Femur (tissue), 1 donor: Measurements from ENCODE around the gene CRY1.
"Not testable (repeated sequence)": the region's sequence is repeated elsewhere in the genome, so short reads cannot be mapped to it uniquely, and the experiment has no call there.

Source experiments
- DNase-seq: peaks from one replicate; pipeline ENCODE4 v3.0.0-alpha.2; 2017

The CRY1 gene

GRCh38 chr12:107057071-107057834 is 36.1 kb downstream of the CRY1 start:
- no peak for DNase-seq

GRCh38 chr12:107053709-107054108 is 39.6 kb downstream of the CRY1 start:
- DNase-seq: no peak

- DNase-seq: no peak
Measured at GRCh38 chr12:107045186-107045585, 48.2 kb downstream of the CRY1 start.

- no peak for DNase-seq
Measured at GRCh38 chr12:107042801-107043200, 50.5 kb downstream of the CRY1 start.

GRCh38 chr12:107035733-107036132 is 57.6 kb downstream of the CRY1 start:
- no peak for DNase-seq

GRCh38 chr12:107033758-107034739 is 59.3 kb downstream of the CRY1 start:
- DNase-seq: no peak

- no peak for DNase-seq
Measured at GRCh38 chr12:107032266-107032665, 61.1 kb downstream of the CRY1 start.

- DNase-seq: no peak
Measured at GRCh38 chr12:107031061-107031460, 62.3 kb downstream of the CRY1 start.

- DNase-seq: peak; percentile 43
Measured at GRCh38 chr12:107029081-107029480, 64.3 kb downstream of the CRY1 start.

- no peak for DNase-seq
Measured at GRCh38 chr12:107027636-107028053, 65.7 kb downstream of the CRY1 start.

- no peak for DNase-seq
Measured at GRCh38 chr12:107026806-107027635, 66.3 kb downstream of the CRY1 start.

GRCh38 chr12:107026356-107026755 is 67.0 kb downstream of the CRY1 start:
- DNase-seq: not testable (repeated sequence)

GRCh38 chr12:107025671-107026070 is 67.7 kb downstream of the CRY1 start:
- no peak for DNase-seq

GRCh38 chr12:107019546-107019945 is 73.8 kb downstream of the CRY1 start:
- DNase-seq: no peak

GRCh38 chr12:107017042-107017441 is 76.3 kb downstream of the CRY1 start:
- no peak for DNase-seq

GRCh38 chr12:107014055-107014454 is 79.3 kb downstream of the CRY1 start:
- DNase-seq: no peak

GRCh38 chr12:107012736-107013425 is 80.5 kb downstream of the CRY1 start:
- no peak for DNase-seq

GRCh38 chr12:107011519-107011918 is 81.8 kb downstream of the CRY1 start:
- DNase-seq: no peak

GRCh38 chr12:107007411-107007810 is 85.9 kb downstream of the CRY1 start:
- no peak for DNase-seq

GRCh38 chr12:107002665-107003064 is 90.7 kb downstream of the CRY1 start:
- DNase-seq: not testable (repeated sequence)

GRCh38 chr12:106999446-106999845 is 93.9 kb downstream of the CRY1 start:
- no peak for DNase-seq

GRCh38 chr12:106997916-106998315 is 95.4 kb downstream of the CRY1 start:
- DNase-seq: no peak
